ENCODE data around the gene NAPEPLD.
"Not testable (repeated sequence)": the region's sequence is repeated elsewhere in the genome, so short reads cannot be mapped to it uniquely, and the experiment has no call there.

DNA sequence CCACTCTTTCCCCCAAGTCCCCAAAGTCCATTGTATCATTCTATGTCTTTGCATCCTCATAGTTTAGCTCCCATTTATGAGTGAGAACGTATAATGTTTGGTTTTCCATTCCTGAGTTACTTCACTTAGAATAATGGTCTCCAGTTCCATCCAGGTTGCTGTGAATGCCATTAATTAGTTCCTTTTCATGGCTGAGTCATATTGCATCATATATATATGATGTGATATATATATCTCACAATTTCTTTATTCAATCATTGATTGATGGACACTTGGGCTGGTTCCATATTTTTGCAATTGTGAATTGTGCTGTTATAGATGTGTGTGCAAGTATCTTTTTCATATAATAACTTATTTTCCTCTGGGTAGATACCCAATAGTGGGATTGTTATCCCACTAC, 92.9 kb downstream of the NAPEPLD start:
- not testable (repeated sequence) for TF ChIP-seq EP300 (conservative IDR thresholded peaks at IDR 0.05; ENCODE audit: poor library complexity, severe bottlenecking); SMC3 (conservative IDR thresholded peaks at IDR 0.05; ENCODE audit: poor library complexity); RAD21 (conservative IDR thresholded peaks at IDR 0.05); POLR2AphosphoS5 (IDR thresholded peaks at IDR 0.05)
- TF ChIP-seq, protein P1, sequence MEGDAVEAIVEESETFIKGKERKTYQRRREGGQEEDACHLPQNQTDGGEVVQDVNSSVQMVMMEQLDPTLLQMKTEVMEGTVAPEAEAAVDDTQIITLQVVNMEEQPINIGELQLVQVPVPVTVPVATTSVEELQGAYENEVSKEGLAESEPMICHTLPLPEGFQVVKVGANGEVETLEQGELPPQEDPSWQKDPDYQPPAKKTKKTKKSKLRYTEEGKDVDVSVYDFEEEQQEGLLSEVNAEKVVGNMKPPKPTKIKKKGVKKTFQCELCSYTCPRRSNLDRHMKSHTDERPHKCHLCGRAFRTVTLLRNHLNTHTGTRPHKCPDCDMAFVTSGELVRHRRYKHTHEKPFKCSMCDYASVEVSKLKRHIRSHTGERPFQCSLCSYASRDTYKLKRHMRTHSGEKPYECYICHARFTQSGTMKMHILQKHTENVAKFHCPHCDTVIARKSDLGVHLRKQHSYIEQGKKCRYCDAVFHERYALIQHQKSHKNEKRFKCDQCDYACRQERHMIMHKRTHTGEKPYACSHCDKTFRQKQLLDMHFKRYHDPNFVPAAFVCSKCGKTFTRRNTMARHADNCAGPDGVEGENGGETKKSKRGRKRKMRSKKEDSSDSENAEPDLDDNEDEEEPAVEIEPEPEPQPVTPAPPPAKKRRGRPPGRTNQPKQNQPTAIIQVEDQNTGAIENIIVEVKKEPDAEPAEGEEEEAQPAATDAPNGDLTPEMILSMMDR (IDR thresholded peaks at IDR 0.05; ENCODE audit: poor library complexity, severe bottlenecking): not testable (repeated sequence)
- TF ChIP-seq, protein P2, sequence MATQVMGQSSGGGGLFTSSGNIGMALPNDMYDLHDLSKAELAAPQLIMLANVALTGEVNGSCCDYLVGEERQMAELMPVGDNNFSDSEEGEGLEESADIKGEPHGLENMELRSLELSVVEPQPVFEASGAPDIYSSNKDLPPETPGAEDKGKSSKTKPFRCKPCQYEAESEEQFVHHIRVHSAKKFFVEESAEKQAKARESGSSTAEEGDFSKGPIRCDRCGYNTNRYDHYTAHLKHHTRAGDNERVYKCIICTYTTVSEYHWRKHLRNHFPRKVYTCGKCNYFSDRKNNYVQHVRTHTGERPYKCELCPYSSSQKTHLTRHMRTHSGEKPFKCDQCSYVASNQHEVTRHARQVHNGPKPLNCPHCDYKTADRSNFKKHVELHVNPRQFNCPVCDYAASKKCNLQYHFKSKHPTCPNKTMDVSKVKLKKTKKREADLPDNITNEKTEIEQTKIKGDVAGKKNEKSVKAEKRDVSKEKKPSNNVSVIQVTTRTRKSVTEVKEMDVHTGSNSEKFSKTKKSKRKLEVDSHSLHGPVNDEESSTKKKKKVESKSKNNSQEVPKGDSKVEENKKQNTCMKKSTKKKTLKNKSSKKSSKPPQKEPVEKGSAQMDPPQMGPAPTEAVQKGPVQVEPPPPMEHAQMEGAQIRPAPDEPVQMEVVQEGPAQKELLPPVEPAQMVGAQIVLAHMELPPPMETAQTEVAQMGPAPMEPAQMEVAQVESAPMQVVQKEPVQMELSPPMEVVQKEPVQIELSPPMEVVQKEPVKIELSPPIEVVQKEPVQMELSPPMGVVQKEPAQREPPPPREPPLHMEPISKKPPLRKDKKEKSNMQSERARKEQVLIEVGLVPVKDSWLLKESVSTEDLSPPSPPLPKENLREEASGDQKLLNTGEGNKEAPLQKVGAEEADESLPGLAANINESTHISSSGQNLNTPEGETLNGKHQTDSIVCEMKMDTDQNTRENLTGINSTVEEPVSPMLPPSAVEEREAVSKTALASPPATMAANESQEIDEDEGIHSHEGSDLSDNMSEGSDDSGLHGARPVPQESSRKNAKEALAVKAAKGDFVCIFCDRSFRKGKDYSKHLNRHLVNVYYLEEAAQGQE (IDR thresholded peaks at IDR 0.05; ENCODE audit: borderline replicate concordance): not testable (repeated sequence)
